Small intestine (tissue), 7 donors: Measurements from ENCODE around the gene OCA2. TPM values are rescaled to one million over a fixed set of nuclear protein-coding genes. Genes with fewer than 3 reads are reported as not detected.

Experiments
- DNase-seq, 2 donors: peaks; one replicate each; pipeline versions ENCODE4 v3.0.0 to v3.0.0-alpha.2; 2013
- FAIRE-seq: peaks from 2 replicates; lab custom pipeline; 2012; peaks lifted over from hg19 to GRCh38; lab: Jason Lieb, UNC
- H3K27ac ChIP-seq, 3 donors: one replicate each; pipeline ENCODE4 v1.5.1; 2013; ENCODE audit warnings: low read length in 2 of 3, mild to moderate bottlenecking in 2 of 3, control low read depth in 1 of 3, inconsistent platforms in 1 of 3, low read depth in 1 of 3, moderate library complexity in 1 of 3
- H3K27me3 ChIP-seq, 3 donors: one replicate each; pipeline ENCODE4 v1.6.1; 2013; ENCODE audit warnings: low read length in 3 of 3, inconsistent platforms in 1 of 3; ENCODE audit not compliant: control insufficient read depth in 3 of 3, insufficient read depth in 3 of 3
- H3K36me3 ChIP-seq, 3 donors: one replicate each; pipeline ENCODE4 v1.6.1; 2013; ENCODE audit warnings: low read length in 3 of 3, inconsistent platforms in 1 of 3, low read depth in 1 of 3, mild to moderate bottlenecking in 1 of 3, moderate library complexity in 1 of 3; ENCODE audit not compliant: control insufficient read depth in 3 of 3, insufficient read depth in 2 of 3
- H3K4me1 ChIP-seq, 3 donors: one replicate each; pipeline ENCODE4 v1.6.1; 2013; ENCODE audit warnings: low read length in 2 of 3, inconsistent platforms in 1 of 3, low read depth in 1 of 3, mild to moderate bottlenecking in 1 of 3, moderate library complexity in 1 of 3; ENCODE audit not compliant: control insufficient read depth in 3 of 3, insufficient read depth in 2 of 3
- H3K4me3 ChIP-seq, 3 donors: one replicate each; pipeline ENCODE4 v1.5.1; 2013; ENCODE audit warnings: low read length in 3 of 3, control low read depth in 1 of 3, inconsistent platforms in 1 of 3, low read depth in 1 of 3, mild to moderate bottlenecking in 1 of 3, moderate library complexity in 1 of 3
- H3K9me3 ChIP-seq, 2 donors: one replicate each; pipeline ENCODE4 v1.6.1; 2013; ENCODE audit warnings: low read depth in 1 of 2, low read length in 1 of 2; ENCODE audit not compliant: control insufficient read depth in 2 of 2, insufficient read depth in 1 of 2
- WGBS, 3 donors: extraction: QIAGEN DNeasy Blood & Tissue Kit; methylation state at CpG; one replicate each; pipeline ENCODE4 v1.1.7; 2013; 5-methylcytosine and 5-hydroxymethylcytosine counted together
- polyA plus RNA-seq, 4 donors: library from polyadenylated mRNA; stranded (reverse) in 3 of 4; unstranded in 1 of 4; fragments of 200-250 nt in 3 of 4; fragments of 120-200 nt in 1 of 4; gene quantifications; one replicate each; pipeline versions ENCODE4 v1.2.1 to v1.2.3, GENCODE V29; 2013
- donor health status: healthy with polysubstance abuse.
- donor health status: control.
- donor health status: control.
- donor health status: Bipolar disorder and iron deficiency.
- donor health status: healthy.

The OCA2 gene
- polyA plus RNA-seq, 4 donors: 0.07 to 5.9 TPM; not detected in 2

DNA sequence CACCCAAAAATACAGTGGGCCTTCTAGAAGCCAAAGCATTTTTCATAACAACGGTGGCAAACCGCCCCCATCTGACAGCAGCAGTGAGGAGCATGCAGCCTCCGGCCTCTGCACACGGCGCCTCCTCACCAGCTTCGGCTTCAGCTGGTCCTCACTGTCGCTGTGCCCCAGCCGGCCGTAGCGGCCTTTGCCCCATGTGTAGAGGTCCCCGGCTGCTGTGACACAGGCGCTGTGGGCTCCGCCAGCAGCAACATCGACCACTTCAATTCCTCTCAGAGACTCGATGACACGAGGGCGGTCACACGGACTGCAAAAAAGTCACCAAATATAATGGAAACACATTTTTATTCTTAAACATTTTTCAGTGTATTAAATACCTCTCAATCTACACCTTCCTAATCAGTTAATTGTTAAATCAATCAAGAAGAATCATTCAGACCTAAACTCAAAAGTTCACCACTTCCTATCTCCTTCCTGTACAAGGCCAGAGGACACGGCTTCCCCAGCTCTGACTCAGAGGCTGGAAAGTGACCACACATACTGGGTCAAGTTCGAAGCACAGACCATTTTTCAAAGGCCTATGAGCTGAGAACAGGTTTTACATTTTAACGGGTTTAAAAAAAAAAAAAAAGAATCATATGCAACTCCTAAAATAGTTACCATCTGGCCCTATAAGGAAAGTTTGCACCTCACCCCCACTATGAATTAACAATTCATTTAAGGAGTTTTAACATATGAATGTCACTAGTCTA, 33.6 kb upstream of the OCA2 start:
- H3K9me3 ChIP-seq: no peaks in the 10 kb centered on the region
- no peak overlapping the region for H3K27ac ChIP-seq
- no peaks in the 10 kb centered on the region for H3K4me1 ChIP-seq
- H3K4me3 ChIP-seq: no peak overlapping the region
- no peak for DNase-seq
- no peaks in the 10 kb centered on the region for H3K27me3 ChIP-seq
- peaks cover 2 to 43% (median 27%) of the 10 kb centered on the region in 3 donors for H3K36me3 ChIP-seq
- no peak for FAIRE-seq
- 88 to 93% (median 90%) methylated on average over 21 of the region's 21 CpGs for WGBS, 3 donors

GRCh38 chr15:28131946-28132345, 32.8 kb upstream of the OCA2 start:
- 88 to 91% (median 90%) methylated on average over 13 of the region's 13 CpGs for WGBS, 3 donors
- DNase-seq (no peak), FAIRE-seq (no peak)
- H3K36me3 ChIP-seq: peaks cover 2 to 49% (median 25%) of the 10 kb centered on the region in 3 donors
- no peaks in the 10 kb centered on the region for H3K9me3 ChIP-seq
- no peaks in the 10 kb centered on the region for H3K4me1 ChIP-seq
- no peaks in the 10 kb centered on the region for H3K27me3 ChIP-seq
- H3K27ac ChIP-seq: no peak overlapping the region
- H3K4me3 ChIP-seq: no peak overlapping the region

GRCh38 chr15:28131400-28131799, 32.3 kb upstream of the OCA2 start:
- H3K4me1 ChIP-seq: no peaks in the 10 kb centered on the region
- H3K4me3 ChIP-seq: no peak overlapping the region
- no peak overlapping the region for H3K27ac ChIP-seq
- H3K9me3 ChIP-seq: no peaks in the 10 kb centered on the region
- H3K36me3 ChIP-seq: peaks cover 2 to 50% (median 25%) of the 10 kb centered on the region in 3 donors
- H3K27me3 ChIP-seq: no peaks in the 10 kb centered on the region
- 96 to 99% (median 96%) methylated on average over 13 of the region's 13 CpGs for WGBS, 3 donors
- DNase-seq (no peak), FAIRE-seq (no peak)

DNA sequence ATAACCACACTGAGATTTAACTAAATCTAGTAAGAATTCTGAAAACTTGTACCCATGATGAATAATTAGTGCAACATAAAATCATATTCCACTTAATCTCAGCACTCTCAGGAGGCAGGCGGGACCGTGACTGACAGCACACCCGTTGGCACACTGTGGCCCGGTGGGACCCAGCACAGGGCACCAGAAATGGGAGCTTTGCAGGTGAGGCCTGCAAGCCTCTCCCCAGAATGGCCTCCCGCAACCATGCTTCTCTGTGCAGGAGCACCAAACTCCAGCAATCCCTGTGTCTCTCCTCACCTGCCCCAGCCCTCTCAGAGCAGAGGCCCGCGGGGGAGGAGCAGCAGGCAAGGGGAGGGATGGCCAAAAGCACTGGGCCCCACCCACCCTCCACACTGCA, 31.5 kb upstream of the OCA2 start:
- Histone ChIP-seq H3K4me3 (no peak overlapping the region), H3K27ac (no peak overlapping the region), H3K4me1 (no peaks in the 10 kb centered on the region), H3K36me3 (peaks cover 2 to 52% (median 25%) of the 10 kb centered on the region in 3 donors), H3K9me3 (no peaks in the 10 kb centered on the region), H3K27me3 (no peaks in the 10 kb centered on the region)
- no peak for FAIRE-seq
- no peak for DNase-seq
- WGBS, 3 donors: 92 to 95% (median 94%) methylated on average over 7 of the region's 7 CpGs

- H3K27ac ChIP-seq: no peak overlapping the region
- DNase-seq (no peak), FAIRE-seq (no peak)
- no peak overlapping the region for H3K4me3 ChIP-seq
- no peaks in the 10 kb centered on the region for H3K9me3 ChIP-seq
- H3K36me3 ChIP-seq: peaks cover 0 to 59% (median 25%) of the 10 kb centered on the region in 3 donors
- H3K4me1 ChIP-seq: no peaks in the 10 kb centered on the region
- H3K27me3 ChIP-seq: no peaks in the 10 kb centered on the region
- 95 to 97% (median 97%) methylated on average over 8 to 9 of the region's 9 CpGs for WGBS, 3 donors
These were observed 30.2 kb upstream of the OCA2 start for GRCh38 chr15:28129231-28129848.

GRCh38 chr15:28128031-28128430, 28.9 kb upstream of the OCA2 start:
- no peak overlapping the region for H3K4me3 ChIP-seq
- H3K27ac ChIP-seq: no peak overlapping the region
- 88 to 94% (median 90%) methylated on average over 11 of the region's 11 CpGs for WGBS, 3 donors
- no peaks in the 10 kb centered on the region for H3K9me3 ChIP-seq
- no peak for DNase-seq
- peaks cover 2 to 63% (median 23%) of the 10 kb centered on the region in 3 donors for H3K36me3 ChIP-seq
- no peak for FAIRE-seq
- H3K4me1 ChIP-seq: no peaks in the 10 kb centered on the region
- H3K27me3 ChIP-seq: no peaks in the 10 kb centered on the region

DNA sequence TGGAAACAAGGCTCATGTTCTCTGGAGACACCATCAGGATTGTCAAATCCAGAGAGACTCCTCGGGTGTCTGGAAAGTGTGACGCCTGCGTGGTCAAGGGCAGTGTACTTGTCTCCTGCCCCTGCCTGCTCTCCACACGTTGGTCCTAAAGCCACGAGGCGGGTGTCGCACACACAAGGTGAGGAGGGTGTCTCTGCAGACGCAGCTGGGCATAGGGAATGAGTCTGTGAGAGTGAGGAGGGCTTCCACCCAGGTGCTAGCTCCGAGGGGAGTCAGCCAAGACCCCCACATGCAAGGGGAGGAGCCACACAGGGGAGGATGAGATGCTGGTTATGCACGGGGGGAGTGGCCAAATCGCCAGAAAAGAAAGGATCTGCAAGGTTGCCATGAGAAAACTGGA, 27.9 kb upstream of the OCA2 start:
- 78 to 84% (median 78%) methylated on average over 11 of the region's 11 CpGs for WGBS, 3 donors
- no peaks in the 10 kb centered on the region for H3K9me3 ChIP-seq
- peaks cover 6 to 65% (median 16%) of the 10 kb centered on the region in 3 donors for H3K36me3 ChIP-seq
- H3K27me3 ChIP-seq: no peaks in the 10 kb centered on the region
- FAIRE-seq (no peak), DNase-seq (no peak)
- H3K4me3 ChIP-seq: no peak overlapping the region
- H3K27ac ChIP-seq: no peak overlapping the region
- H3K4me1 ChIP-seq: no peaks in the 10 kb centered on the region

DNA sequence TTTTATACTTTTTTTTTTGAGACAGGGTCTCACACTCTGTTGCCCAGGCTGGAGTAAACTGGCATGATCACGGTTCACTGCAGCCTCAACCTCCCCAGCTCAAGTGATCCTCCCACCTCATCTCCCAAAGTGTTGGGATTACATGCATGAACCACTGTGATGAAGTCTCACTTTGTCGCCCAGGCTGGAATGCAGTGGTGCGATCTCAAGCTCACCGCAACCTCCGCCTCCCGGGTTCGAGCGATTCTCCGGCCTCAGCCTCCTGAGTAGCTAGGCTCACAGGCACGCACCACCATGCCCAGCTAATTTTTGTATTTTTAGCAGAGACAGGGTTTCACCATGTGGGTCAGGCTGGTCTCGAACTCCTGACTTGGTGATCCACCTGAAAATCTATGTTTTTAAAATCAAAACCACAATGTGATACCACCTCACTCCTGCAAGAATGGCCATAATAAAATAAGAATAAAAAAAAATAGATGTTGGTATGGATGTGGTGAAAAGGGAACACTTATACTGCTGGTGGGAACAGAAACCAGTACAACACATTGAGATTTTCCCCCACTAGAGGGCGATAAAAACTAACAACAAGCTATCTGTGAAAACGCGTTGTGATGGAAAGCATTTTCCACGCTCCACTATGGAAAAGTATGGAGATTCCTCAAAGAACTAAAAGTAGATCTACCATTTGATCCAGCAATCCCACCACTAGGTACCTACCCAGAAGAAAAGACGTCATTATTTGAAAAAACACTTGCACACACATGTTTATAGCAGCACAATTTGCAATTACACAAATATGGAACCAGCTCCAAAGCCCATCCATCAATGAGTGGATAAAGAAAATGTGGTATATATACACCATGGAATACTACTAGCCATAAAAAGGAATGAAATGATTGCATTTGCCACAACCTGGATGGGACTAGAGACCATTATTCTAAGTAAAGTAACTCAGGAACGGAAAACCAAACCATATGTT, 26.8 kb upstream of the OCA2 start:
- WGBS, 3 donors: 69 to 70% (median 70%) methylated on average over 17 of the region's 17 CpGs
- no peaks in the 10 kb centered on the region for H3K27me3 ChIP-seq
- FAIRE-seq (no peak), DNase-seq (peak; percentile 53 to 70)
- H3K36me3 ChIP-seq: peaks cover 7 to 63% (median 8%) of the 10 kb centered on the region in 3 donors
- no peaks in the 10 kb centered on the region for H3K4me1 ChIP-seq
- no peak overlapping the region for H3K4me3 ChIP-seq
- H3K27ac ChIP-seq: no peak overlapping the region
- no peaks in the 10 kb centered on the region for H3K9me3 ChIP-seq
